AML-193 (cell line): Measurements from ENCODE around the gene CHIT1.

Source experiments
- DNase-seq, 2 experiments: peaks; one replicate each; lab custom pipeline; 2025; lab: John Stamatoyannopoulos, UW

Gene CHIT1

DNA sequence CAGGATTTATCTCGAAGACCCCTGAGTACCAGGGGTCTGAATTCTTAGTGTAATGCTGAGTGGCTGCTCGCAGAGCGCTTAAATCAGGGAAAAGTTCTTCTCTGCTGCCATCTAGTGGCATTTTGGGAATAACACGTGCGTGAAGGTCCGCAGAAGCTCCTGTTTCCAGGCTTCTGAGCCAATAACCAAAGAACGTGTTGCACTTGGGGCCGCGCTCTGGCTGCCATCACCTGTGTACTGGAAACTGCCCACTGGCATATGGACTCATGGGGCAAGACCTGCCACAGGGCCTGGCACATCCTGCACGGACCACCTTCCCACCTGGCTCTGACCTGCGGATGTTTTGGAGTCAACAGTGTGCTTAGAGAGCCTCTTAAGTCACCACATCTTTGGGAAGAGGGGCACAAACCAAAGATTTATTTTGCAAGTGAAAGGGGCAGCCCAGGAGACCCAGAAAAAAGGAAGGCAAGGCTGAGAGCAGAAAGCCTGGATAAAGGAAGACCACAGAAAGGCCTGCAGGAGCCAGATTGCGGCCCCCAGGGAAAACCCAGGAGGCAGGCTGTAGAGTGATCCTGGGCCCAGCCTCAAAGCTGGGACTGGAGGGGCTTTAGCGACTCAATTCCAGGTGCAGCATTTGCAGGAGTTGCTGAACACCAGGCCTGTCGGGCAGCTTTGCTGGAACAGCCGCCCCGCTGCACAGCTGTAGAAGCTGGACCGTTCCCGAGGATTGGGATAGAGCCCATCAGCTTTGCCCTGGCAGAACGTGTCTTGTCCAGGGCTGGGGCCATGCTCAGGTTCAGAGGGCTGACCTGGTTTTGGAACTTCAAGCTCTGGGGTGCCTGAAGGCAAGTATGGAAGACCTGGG is 13.0 kb downstream of the CHIT1 start:
- peak; percentile 59 to 61 for DNase-seq

GRCh38 chr1:203215573-203215972 is 13.9 kb downstream of the CHIT1 start:
- no peak for DNase-seq

- DNase-seq: no peak
Measured at GRCh38 chr1:203214871-203215270, 14.6 kb downstream of the CHIT1 start.

DNA sequence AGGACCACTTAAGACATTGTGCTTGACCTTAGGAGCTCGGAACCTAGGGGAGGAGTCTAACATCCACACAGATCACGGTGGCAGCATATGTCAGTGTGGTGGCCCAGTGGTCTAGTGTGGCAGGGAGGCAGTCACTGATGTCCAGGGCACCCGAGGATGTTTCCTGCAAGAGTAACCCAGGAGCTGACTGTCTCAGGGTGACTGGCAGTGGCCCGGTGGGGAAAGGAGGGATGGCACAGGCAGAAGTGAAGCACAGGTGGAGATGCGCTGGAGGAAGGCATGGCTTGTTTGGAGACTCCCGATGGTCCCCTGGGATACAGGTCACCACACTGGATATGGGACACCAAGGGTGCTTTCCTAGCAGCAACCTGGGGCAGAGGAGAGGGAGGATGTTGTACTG is 16.3 kb downstream of the CHIT1 start:
- no peak for DNase-seq

DNA sequence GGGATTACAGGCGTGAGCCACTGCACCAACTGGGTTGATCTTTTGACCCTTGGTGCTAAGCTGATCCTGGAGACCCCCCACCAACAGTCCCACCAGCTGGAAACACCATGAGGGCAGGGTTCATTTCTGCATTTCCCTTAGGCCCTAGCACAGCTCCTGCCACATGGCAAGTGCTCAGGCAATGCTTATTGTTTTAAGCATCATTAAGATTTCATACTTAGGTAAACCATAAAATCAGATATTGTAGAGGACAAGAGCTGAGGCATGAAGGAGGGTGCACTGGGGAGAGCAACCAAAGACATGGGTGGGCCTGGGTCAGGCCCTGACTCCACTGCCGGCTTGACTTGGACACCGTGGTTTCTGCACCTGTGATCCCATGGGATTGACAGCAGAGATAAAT is 17.7 kb downstream of the CHIT1 start:
- DNase-seq: no peak

GRCh38 chr1:203210988-203211387 is 18.5 kb downstream of the CHIT1 start:
- no peak for DNase-seq

DNA sequence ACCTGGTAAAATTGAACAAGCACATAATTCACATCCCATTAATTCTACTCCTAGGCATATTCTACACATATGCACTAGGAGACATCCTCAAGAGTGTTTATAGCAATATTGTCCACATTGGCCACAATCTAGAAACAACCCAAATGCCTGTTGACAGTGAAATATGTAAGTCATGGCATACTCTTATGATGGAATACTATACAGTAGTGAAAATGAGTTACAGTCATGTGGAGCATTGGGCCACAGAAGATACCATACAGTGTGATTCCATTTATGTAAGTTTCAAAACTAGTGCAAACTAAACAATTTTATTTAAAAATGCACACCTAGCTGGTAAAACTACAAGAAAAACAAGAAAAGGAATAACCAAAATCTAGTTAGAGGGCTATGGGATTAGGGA is 19.1 kb downstream of the CHIT1 start:
- no peak for DNase-seq

DNA sequence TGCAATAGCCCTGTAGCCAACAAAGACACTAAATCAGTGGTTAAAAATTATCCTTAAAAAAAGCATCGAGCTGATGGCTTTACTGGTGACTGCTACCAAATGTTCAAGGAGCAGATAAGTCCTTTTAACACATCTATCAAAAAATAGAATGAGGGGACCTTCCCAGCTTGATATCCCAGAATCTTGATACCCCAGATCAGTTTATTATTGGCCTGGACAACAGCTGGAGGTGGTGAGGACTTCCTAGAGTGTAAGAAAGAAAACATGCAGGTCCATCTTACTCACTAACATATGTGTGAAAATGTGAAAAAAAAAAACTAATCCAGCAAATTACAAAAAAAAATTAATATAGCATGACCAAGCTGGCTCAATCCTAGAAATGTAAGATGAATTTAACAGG is 21.3 kb downstream of the CHIT1 start:
- no peak for DNase-seq

DNA sequence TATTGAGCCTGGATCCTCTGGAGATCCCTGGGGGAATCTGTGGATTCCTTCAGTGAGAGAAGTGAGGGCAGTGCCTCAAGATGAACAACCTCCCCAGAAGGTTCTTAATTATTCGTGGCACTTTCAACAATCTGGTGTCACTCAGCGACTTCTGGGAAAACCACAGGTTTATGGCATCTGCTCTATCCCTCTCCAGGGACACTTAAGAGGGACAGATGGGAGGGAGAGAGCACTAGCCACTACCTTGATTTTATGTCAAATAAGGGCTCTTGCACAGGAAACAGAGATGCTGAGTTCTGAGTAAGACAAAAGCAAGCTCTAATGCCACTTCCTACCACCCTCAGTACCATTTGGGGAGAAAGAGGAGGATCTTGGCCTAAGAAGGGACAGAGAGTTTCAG is 21.7 kb downstream of the CHIT1 start:
- DNase-seq: no peak

DNA sequence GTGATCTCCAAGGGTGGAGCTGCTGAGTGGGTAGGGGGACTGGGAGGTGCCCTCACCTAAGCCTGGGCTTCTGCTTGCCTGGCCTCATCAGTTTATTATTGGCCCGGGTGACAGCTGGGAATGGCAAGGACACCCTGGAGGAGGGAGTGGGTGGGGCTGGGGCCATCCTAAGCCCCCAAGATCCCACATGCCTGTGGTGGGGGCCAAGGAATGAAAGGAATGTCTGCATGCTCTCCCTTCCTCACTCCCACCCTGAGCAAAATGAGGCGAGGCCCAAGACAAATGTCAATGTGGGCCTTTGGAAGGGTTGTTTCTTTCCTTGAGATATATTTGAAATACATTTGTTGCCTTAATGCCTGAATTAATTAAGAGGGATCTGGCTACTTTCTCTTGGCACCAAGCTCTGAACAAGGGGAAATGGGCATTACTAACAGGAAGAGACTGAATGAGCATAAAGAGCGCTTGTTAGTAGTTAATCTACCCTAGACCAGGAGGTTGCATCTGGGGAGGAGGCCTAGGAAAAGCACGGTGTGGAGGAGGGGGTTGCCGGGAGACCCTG is 23.3 kb downstream of the CHIT1 start:
- no peak for DNase-seq

GRCh38 chr1:203204756-203205155 is 24.7 kb downstream of the CHIT1 start:
- no peak for DNase-seq

DNA sequence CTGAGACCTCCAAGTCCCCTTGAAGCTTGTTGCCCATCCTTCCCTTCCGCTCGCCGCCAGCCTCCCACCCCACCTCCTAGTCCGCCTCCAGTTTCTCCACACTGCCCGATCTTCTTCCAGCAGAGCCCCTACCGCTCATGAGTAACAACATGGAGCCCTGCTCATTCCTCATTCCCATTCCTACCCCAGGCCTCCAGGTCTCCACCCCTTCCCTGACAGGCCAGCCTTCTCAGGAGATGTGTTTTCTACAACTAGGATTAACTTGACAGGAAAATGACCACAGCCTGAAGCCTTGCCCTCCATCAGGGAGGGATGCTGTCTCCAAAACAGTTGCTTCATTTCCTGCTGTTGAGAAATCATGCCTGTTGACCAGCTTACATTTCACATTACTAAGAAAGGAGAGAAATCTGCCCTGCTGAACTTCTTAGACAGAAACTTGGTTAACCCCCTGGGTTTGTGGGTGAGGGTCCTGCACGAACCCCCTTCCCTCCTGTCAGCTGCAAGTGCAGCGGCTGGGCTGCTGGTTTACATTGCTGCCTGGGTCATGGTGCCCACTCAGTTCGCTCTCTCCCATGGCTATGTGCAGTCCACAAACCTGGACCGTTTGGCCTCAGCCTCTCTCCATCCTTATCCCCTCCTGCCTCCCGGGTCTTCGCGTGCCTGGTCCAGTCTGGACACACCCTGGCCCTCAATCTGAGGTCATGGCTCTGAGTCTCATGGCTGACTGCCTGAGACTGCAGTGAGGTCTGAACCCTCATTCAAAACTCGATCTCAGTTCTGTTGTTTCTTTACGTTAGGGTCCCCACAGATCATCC is 26.8 kb downstream of the CHIT1 start:
- DNase-seq: peak; percentile 84 to 85

DNA sequence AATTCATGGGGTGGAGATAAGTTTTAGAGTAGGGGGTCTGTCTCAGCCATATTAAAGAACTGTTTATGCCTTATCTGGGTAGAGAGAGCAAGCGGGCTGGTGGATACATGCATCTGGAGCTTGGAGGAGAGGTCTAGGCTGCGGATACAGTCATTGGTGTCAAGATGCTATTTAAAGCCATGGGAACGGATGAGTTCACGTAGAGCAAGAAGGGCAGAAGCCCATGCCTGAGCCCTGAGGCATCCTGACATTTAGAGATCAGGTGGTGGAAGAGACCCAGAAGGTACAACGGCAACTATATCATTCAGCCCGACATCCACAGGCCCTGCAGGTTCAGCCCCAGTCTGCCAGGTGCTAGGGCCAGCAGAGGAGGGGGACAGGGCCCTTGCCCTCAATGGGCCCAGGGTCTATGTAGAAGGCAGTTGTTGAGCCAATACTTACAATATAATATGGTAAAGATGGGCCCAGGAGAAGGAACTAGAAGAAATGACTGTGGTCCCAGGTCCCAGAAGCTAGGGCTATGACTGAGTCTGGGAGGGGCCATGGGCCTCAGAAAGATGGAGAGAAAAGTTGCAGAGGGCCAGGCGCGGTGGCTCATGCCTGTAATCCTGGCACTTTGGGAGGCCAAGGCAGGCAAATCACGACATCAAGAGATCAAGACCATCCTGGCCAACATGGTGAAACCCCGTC is 27.8 kb downstream of the CHIT1 start:
- DNase-seq: no peak

- no peak for DNase-seq
Measured at GRCh38 chr1:203200916-203201315, 28.6 kb downstream of the CHIT1 start.

DNA sequence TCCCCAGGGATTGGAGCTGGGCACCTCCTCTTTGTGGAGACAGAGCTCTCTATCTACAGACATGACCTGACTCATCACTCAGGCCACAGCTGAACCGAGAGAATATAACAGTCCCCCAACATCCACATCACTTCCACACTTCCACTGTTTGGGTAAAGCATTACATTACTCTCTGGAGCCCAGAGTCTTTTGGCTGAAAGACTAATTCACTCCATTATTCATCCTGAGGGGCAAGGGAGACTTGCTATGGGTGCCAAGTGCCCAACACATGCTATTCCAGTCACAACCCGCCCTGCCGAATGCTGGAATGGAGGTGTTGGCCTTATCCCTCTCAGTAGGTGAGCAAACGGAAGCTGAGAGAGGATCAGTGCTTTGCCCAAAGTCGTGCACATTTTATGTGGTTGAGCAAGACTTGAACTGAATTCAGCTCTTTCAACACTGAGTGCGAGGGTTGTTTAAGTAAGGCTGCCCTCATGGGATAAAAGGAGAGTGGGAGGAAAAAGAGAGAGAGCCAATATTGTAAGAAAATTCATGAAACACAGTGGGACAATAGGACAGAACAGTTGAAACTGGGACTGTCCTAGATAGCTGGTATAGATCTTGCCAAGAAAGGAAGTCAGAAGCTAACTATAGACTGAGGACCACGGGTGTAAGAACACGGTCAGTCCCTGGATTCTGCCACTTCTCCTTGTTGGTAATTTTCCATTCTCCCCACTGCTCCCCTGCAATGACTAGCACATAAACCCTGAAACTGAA is 29.5 kb downstream of the CHIT1 start:
- peak; percentile 24 to 32 for DNase-seq

DNA sequence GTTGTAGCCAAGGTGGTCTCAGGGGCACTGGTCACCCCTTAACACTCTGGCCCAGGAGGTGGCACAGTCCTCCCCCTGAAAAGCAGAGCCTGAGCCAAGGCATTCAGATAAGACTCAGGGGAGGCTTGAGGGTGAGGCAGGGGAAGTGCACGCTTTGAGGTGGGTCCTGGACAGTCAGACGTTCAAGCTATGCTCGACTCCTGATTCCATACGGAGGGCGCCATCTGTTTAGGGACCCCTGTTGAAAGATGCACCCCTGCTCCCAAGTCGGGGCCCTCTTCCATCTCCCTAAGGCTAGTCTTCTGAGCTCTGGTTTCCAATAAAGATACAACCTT is 30.0 kb downstream of the CHIT1 start:
- no peak for DNase-seq

GRCh38 chr1:203199002-203199401 is 30.5 kb downstream of the CHIT1 start:
- no peak for DNase-seq

DNA sequence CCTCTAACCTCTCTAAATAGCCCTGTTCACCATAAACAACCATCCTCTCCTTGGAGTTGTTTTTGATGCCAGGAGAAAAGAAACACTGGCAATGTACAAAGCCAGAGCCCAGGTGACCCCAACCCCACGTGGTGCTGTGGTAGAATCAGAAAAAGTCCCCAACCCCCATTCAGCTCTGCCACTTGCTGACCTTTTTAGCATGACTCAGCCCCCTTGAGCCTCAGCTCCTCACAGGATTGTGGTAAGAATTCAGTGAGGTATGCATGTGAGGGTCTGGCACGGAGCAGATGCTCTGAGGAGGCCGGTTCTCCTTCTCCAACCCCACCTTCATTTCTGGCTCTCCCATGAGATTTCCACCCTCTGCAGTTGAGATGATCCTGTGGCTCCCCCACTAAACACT is 31.8 kb downstream of the CHIT1 start:
- DNase-seq: no peak

DNA sequence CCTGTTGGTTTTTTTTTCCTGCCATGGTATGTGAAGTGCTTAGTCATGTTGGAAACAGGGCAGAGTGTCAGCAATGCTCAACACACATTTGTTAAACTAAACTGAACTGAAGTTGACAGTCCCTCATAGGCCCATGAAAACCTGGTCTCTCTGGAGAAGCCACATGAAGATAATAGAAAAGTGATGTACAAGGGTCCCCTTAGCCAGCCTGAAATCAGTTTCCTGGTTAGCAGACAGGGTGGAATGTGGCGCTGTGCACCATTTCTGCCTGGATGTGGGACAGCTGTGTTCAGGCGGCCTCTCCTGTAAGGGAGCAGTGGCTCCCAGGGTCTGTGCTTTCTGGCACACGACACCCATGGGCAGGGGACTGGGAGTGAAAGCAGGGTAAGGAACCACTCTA is 33.1 kb downstream of the CHIT1 start:
- DNase-seq: no peak

- no peak for DNase-seq
Measured at GRCh38 chr1:203190949-203191348, 38.5 kb downstream of the CHIT1 start.

DNA sequence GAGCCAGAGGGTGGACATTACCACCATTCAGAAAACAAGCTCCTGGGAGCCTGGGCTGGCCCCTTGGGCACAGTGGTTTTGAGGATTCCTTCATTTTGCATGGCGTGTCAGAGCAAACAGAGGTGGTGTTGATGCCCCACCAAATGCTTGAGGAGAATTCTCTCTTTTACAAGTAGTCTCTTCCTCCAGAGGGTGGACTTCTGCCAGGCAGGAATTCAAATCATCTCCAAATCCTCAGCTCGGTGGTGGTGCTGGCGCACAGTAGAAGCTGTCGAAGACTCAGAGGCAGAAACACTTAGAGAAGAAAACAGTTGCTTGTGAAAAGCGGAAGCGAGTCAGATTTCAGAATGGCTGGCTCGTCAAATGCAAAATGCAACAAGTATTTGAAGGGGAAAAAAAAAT is 39.5 kb downstream of the CHIT1 start:
- no peak for DNase-seq
